HG03064 (cell line): Measurements from ENCODE around the gene CLDN15.
"Not testable (repeated sequence)": the region's sequence is repeated elsewhere in the genome, so short reads cannot be mapped to it uniquely, and the experiment has no call there.

Source experiments
- ATAC-seq: cut with Tn5 transposase; IDR thresholded peaks from one replicate; pipeline ENCODE4 v1.9.1; 2021; ENCODE audit warnings: low read depth; ENCODE audit not compliant: unreplicated experiment

Gene CLDN15

GRCh38 chr7:101225650-101226049, 12.0 kb downstream of the CLDN15 start:
- no peak for ATAC-seq

DNA sequence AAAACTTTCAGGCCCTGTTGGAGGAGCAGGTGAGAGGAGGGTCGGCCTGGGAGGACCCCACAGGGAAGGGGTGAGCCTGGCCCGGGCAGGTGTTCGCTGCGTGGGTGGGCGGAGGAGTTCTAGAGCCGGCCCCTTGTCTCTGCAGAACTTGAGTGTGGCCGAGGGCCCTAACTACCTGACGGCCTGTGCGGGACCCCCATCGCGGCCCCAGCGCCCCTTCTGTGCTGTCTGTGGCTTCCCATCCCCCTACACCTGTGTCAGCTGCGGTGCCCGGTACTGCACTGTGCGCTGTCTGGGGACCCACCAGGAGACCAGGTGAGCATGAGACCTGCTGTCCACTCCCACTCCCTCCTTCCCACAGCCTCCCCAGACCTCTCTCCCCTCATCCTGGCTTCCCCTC, 14.1 kb downstream of the CLDN15 start:
- ATAC-seq: no peak

DNA sequence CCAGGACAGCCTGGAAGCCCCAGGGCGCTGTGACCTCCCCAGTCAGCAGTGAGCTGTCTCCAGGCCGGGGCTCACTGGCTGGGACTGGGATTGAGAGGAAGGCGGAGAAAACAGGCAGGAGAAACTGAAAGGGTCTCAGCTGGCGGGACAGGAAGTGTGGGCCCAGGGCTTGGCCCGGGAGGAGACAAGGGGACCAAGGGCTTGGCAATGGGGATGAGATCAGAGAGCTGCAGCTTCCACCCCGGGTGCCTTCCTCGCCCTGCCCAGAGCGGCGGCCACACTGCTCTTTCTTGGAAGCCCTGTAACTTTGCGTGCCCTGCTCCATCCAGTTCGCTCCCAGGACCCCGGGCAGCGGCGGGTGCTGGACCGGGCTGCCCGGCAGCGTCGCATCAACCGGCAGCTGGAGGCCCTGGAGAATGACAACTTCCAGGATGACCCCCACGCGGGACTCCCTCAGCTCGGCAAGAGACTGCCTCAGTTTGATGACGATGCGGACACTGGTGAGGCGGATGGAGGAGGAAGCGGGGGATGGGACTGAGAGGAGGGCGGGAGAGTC, 15.2 kb downstream of the CLDN15 start:
- ATAC-seq: no peak

- no peak for ATAC-seq
Observed at GRCh38 chr7:101220295-101220694, 17.3 kb downstream of the CLDN15 start.

- peak; percentile 13 for ATAC-seq
Observed at GRCh38 chr7:101218236-101219125, 19.1 kb downstream of the CLDN15 start.

DNA sequence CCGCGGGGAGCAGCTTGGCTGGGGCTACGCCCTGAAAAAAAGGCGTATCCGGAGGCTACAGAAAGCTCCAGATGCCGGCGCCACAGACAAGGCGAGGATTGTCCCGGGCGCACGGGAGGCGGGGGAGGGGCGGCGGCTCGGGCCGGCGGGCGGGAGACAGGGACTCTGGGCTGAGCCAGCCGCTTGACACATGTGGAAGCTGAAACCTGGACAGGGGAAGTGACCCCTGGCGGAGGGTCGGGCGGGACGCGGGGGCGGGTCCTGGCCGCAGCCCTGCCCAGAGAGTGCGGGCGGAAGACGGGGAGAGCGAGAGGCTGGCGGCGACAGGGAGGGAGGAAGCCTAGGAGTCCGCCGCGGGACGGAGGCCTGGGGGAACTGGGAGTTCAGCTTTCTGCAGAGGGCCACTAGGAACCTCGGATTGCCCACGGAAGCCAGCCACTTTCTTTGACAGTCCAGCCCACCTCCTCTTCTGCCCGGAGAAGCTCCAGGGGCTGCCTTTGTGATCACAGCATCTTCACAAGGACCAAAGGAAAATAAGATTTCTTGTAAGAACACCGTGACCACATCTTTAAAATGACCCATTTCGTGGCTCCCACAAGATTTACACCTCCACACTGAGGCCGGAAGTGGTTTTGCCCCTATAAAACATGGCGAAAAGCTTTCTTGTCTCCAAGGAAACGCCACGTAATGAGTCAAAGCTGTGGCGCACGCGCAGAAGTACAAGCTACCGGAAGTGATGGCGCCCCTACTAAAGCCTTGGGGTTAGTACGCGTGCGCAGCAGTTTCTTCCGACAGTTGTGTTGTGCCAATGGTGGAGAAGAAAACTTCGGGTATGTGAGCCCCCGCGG, 20.0 kb downstream of the CLDN15 start, which contains the start of the genes PLOD3 and ZNHIT1:
Gene PLOD3, minus strand, starts transcription at position 194 of the 848 bp plus-strand sequence. CDS start 307 bp downstream, outside the sequence.
Gene ZNHIT1, plus strand, starts transcription at position 778 of the 848 bp plus-strand sequence. Its CDS starts 31 bp downstream, at position 809.
- peak; percentile 56 for ATAC-seq

DNA sequence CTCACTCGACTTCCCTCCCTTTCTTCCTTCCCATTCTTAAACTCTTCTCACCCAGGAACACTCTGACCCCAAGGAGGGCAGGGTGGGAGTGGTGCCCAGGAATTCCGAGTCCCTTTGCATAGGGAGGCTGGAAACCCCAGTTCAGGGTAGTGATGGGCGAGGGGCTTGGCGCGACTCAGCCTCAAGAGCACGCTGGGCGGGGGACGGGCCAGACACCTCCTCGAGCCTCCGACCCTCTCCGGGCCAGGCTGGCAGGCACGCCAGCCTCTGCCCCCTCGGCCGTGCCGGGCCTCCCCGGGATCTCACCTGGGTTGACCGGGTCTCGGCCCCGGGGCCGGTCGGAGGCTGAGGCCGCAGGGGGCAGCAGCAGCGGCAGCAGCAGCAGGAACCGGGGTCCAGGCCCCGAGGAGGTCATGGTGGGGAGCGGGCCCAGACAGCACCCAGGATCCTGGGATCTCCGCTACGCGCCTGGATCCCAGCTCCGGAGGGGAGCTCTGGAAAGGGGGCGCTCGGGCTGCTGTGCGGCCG, 20.7 kb downstream of the CLDN15 start:
- ATAC-seq: peak; percentile 7

GRCh38 chr7:101216001-101216859, 21.4 kb downstream of the CLDN15 start:
- no peak for ATAC-seq

DNA sequence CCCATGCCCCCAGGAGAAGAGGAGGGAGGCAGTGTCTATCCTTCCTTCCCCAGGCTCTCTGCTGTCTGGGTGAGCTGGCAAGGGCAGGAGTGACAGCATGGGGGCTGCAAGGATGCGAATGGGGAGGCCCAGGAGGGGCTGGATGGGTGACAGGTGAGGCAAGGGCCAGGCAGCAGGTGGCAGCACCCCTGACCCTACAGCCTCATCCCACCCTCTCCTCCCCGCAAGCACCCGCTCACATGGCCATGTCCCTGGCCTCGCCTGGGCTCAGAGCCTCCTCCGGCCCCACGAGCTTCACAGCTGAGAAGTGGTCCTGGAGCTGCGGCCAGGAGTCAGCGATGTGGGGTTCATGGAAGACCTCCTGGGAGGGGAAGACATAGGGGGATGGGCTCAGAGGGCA, 25.6 kb downstream of the CLDN15 start:
- ATAC-seq: no peak

DNA sequence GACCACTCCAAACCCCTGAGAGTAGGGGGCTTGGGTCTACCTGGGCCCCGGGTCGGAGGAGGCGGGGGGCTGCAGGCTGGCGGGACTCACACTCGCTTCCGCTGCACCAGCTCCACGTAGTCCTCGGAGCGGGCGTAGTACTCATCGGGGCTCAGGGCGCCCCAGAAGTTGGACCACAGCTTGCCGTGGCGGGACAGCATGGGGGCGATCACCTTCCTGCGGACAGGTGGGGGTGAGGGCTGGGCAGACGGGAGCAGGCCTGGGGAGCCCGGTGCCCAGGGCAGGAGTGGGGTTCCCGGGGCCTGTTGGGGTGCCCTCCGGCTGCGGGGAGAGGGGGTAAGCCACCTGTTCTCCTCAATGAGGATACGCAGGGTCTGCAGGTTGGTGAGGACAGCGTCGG, 26.1 kb downstream of the CLDN15 start:
- ATAC-seq: no peak

DNA sequence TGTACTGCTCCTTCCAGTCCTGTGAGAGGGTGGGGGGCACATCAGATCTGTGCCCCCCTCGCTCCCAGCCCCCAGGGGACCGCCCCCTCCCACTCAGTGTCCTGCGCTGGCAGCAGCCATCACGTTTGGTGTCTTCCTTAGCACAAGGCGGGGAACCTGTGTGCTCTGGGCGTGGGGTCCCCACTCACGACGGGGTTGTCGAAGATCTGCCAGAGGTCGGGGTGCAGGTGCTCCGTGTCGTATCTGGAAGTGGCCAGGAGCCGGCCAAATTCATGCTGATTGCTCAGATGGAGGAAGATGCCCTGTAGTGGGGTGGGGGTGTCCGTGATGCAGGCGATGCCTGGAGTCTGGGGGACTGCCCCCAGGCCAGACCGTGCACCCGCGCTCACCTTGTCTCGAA, 27.5 kb downstream of the CLDN15 start:
- no peak for ATAC-seq

GRCh38 chr7:101208794-101209193, 28.8 kb downstream of the CLDN15 start:
- no peak for ATAC-seq

GRCh38 chr7:101207459-101207858, 30.1 kb downstream of the CLDN15 start:
- ATAC-seq: no peak

GRCh38 chr7:101206665-101207042, 30.9 kb downstream of the CLDN15 start:
- no peak for ATAC-seq

- ATAC-seq: no peak
Observed at GRCh38 chr7:101205901-101206664, 31.5 kb downstream of the CLDN15 start.

- ATAC-seq: not testable (repeated sequence)
Observed at GRCh38 chr7:101203740-101204738, 33.6 kb downstream of the CLDN15 start.

GRCh38 chr7:101202603-101202918, 35.0 kb downstream of the CLDN15 start:
- ATAC-seq: no peak
